H1 (cell line): ENCODE data around the gene ZNRF3. TPM values are rescaled to one million over a fixed set of nuclear protein-coding genes. Genes with fewer than 3 reads are reported as not detected.

Source experiments
- CTCF ChIA-PET: fragments of 300-600 bp; sonication (Branson Sonifier 250); formaldehyde crosslinking; loops from one replicate; lab custom pipeline; 2021; ENCODE audit not compliant: partially characterized antibody; lab: Charles Lee
- POLR2A ChIA-PET: fragments of 300-600 bp; sonication (Branson Sonifier 250); formaldehyde crosslinking; loops from one replicate; lab custom pipeline; 2021; ENCODE audit warnings: inconsistent platforms; ENCODE audit not compliant: partially characterized antibody; lab: Charles Lee
- DNase-seq, 2 experiments: peaks; one replicate each; pipeline versions ENCODE4 v3.0.0 to v3.0.0-alpha.2; 2010 to 2022; ENCODE audit warnings: low spot score in 2 of 2, low read depth in 1 of 2, mixed read lengths in 1 of 2
- FAIRE-seq: peaks from 2 replicates; lab custom pipeline; 2011; peaks lifted over from hg19 to GRCh38; lab: Jason Lieb, UNC
- H2AFZ ChIP-seq: 2 replicates; pipeline ENCODE4 v1.8.1; 2012; ENCODE audit warnings: low read length, inconsistent platforms
- H2AK5ac ChIP-seq: 2 replicates; pipeline ENCODE4 v1.6.1; 2013; ENCODE audit warnings: low read depth, low read length
- H2BK120ac ChIP-seq: replicated peaks from 2 replicates; pipeline ENCODE3; 2013; ENCODE audit warnings: low read depth, low read length, inconsistent platforms
- H2BK12ac ChIP-seq: 2 replicates; pipeline ENCODE4 v1.6.1; 2013; ENCODE audit warnings: low read depth, low read length
- H2BK15ac ChIP-seq: 2 replicates; pipeline ENCODE4 v1.6.1; 2013; ENCODE audit warnings: low read length
- H2BK20ac ChIP-seq: 2 replicates; pipeline ENCODE4 v1.6.1; 2013; ENCODE audit warnings: low read length
- H2BK5ac ChIP-seq: 2 replicates; pipeline ENCODE4 v1.6.1; 2013; ENCODE audit warnings: low read depth, low read length
- H3K14ac ChIP-seq: 2 replicates; pipeline ENCODE4 v1.6.1; 2013; ENCODE audit warnings: inconsistent platforms; ENCODE audit not compliant: insufficient read length
- H3K18ac ChIP-seq: 2 replicates; pipeline ENCODE4 v1.6.1; 2013; ENCODE audit warnings: low read length; ENCODE audit errors: extremely low read depth
- H3K23ac ChIP-seq: 2 replicates; pipeline ENCODE4 v1.6.1; 2013; ENCODE audit warnings: inconsistent platforms; ENCODE audit not compliant: insufficient read length
- H3K23me2 ChIP-seq: 2 replicates; pipeline ENCODE4 v1.6.1; 2013; ENCODE audit warnings: low read depth, low read length
- H3K27ac ChIP-seq: 2 replicates; pipeline ENCODE4 v1.6.1; 2011; ENCODE audit warnings: low read depth, low read length, inconsistent platforms
- H3K27me3 ChIP-seq, 4 experiments: replicated peaks in 1 of 4; 1 replicate in 1 of 4; 2 replicates in 3 of 4; pipeline versions ENCODE4 v1.6.1 to v1.8.1; 2011 to 2013; ENCODE audit warnings: low read length in 3 of 4, mild to moderate bottlenecking in 3 of 4, inconsistent platforms in 2 of 4, mixed read lengths in 2 of 4, moderate library complexity in 1 of 4; ENCODE audit not compliant: control insufficient read depth in 3 of 4, insufficient read depth in 3 of 4; ENCODE audit errors: extremely low read depth in 1 of 4
- H3K36me3 ChIP-seq, 4 experiments: 2 replicates each; pipeline versions ENCODE4 v1.6.1 to v1.8.1; 2011 to 2013; ENCODE audit warnings: mild to moderate bottlenecking in 4 of 4, low read length in 3 of 4, moderate library complexity in 2 of 4, control low read depth in 1 of 4, inconsistent platforms in 1 of 4; ENCODE audit not compliant: insufficient read depth in 4 of 4, control insufficient read depth in 2 of 4
- H3K4ac ChIP-seq: replicated peaks from 2 replicates; pipeline ENCODE3; 2013; ENCODE audit warnings: low read length, low read depth, mixed read lengths, inconsistent platforms; ENCODE audit not compliant: insufficient read length
- H3K4me1 ChIP-seq, 4 experiments: replicated peaks in 1 of 4; 1 replicate in 1 of 4; 2 replicates in 3 of 4; pipeline versions ENCODE4 v1.6.1 to v1.8.1; 2011 to 2013; ENCODE audit warnings: low read length in 3 of 4, inconsistent platforms in 2 of 4, mixed read lengths in 1 of 4; ENCODE audit not compliant: insufficient read depth in 4 of 4, control insufficient read depth in 3 of 4
- H3K4me2 ChIP-seq, 2 experiments: 2 replicates each; pipeline versions ENCODE4 v1.6.1 to v1.8.1; 2011 to 2013; ENCODE audit warnings: low read depth in 2 of 2, low read length in 2 of 2, control low read depth in 1 of 2, inconsistent platforms in 1 of 2, mild to moderate bottlenecking in 1 of 2; ENCODE audit not compliant: insufficient read depth in 1 of 2
- H3K4me3 ChIP-seq, 4 experiments: fragments of 200-600, 300-600 bp in 1 of 4; sonication (generic), shearing (Covaris generic), sonication (Bioruptor Twin) in 1 of 4; 2 replicates each; pipeline versions ENCODE4 v1.5.1 to v1.8.1; 2011 to 2016; ENCODE audit warnings: low read length in 4 of 4, low read depth in 3 of 4, control low read depth in 2 of 4, inconsistent platforms in 2 of 4, mild to moderate bottlenecking in 2 of 4, mixed read lengths in 1 of 4, moderate library complexity in 1 of 4; ENCODE audit not compliant: insufficient read depth in 2 of 4; ENCODE audit errors: extremely low read depth in 1 of 4
- H3K56ac ChIP-seq: replicated peaks from 2 replicates; pipeline ENCODE3; 2013; ENCODE audit warnings: low read depth, mild to moderate bottlenecking, mixed read lengths, low read length, inconsistent platforms; ENCODE audit not compliant: insufficient read length
- H3K79me1 ChIP-seq: 2 replicates; pipeline ENCODE4 v1.6.1; 2013; ENCODE audit warnings: low read depth, low read length, control low read depth
- H3K79me2 ChIP-seq, 2 experiments: 2 replicates each; pipeline versions ENCODE4 v1.6.1 to v1.8.1; 2012 to 2013; ENCODE audit warnings: low read length in 2 of 2, mild to moderate bottlenecking in 2 of 2, inconsistent platforms in 1 of 2; ENCODE audit not compliant: insufficient read depth in 2 of 2, control insufficient read depth in 1 of 2
- H3K9ac ChIP-seq, 4 experiments: replicated peaks in 1 of 4; 1 replicate in 1 of 4; 2 replicates in 3 of 4; pipeline versions ENCODE4 v1.6.1 to v1.8.1; 2011 to 2013; ENCODE audit warnings: low read depth in 3 of 4, low read length in 3 of 4, control low read depth in 2 of 4, mild to moderate bottlenecking in 2 of 4, moderate library complexity in 2 of 4, inconsistent platforms in 1 of 4; ENCODE audit errors: extremely low read depth in 1 of 4
- H3K9me3 ChIP-seq, 2 experiments: 2 replicates each; pipeline versions ENCODE4 v1.6.1 to v1.8.1; 2012 to 2013; ENCODE audit warnings: mild to moderate bottlenecking in 2 of 2, moderate library complexity in 2 of 2, control low read depth in 1 of 2, inconsistent platforms in 1 of 2, low read depth in 1 of 2, low read length in 1 of 2, mixed read lengths in 1 of 2; ENCODE audit not compliant: insufficient read depth in 2 of 2
- H4K20me1 ChIP-seq, 2 experiments: replicated peaks in 1 of 2; 2 replicates each; pipeline versions ENCODE3 to v1.8.1; 2011 to 2013; ENCODE audit warnings: inconsistent platforms in 2 of 2, low read length in 2 of 2, mild to moderate bottlenecking in 1 of 2; ENCODE audit not compliant: insufficient read depth in 2 of 2, control insufficient read depth in 1 of 2
- H4K5ac ChIP-seq: 2 replicates; pipeline ENCODE4 v1.6.1; 2013; ENCODE audit warnings: low read length, low read depth, mixed read lengths, inconsistent platforms; ENCODE audit not compliant: insufficient read length
- H4K8ac ChIP-seq: 2 replicates; pipeline ENCODE4 v1.8.0; 2013; ENCODE audit warnings: mild to moderate bottlenecking, moderate library complexity, low read length, inconsistent platforms; ENCODE audit not compliant: insufficient read depth; ENCODE audit errors: extremely low read depth
- H4K91ac ChIP-seq: replicated peaks from 2 replicates; pipeline ENCODE3; 2013; ENCODE audit warnings: low read length, mixed read lengths, inconsistent platforms; ENCODE audit not compliant: insufficient read length
- BRCA1 ChIP-seq: IDR thresholded peaks from 2 replicates; pipeline ENCODE4 v1.6.1; 2012; ENCODE audit warnings: low read depth, low read length, improper control_type of control experiment
- CBX5 ChIP-seq: fragments of 300-800, 300-1000 bp; sonication (generic); IDR thresholded peaks from 2 replicates; pipeline ENCODE4 v1.7.1; 2016; ENCODE audit warnings: antibody characterized with exemption, low read length, low read depth
- KDM1A ChIP-seq: fragments of 200-600, 300-600 bp; sonication (generic); IDR thresholded peaks from 2 replicates; pipeline ENCODE4 v1.7.1; 2016; ENCODE audit warnings: mild to moderate bottlenecking, low read length, borderline replicate concordance
- RNF2 ChIP-seq: fragments of 200-900, 300-1000 bp; sonication (generic); IDR thresholded peaks from 2 replicates; pipeline ENCODE4 v1.7.1; 2016; ENCODE audit warnings: borderline replicate concordance, low read depth, mild to moderate bottlenecking, antibody characterized with exemption, low read length; ENCODE audit not compliant: poor library complexity, severe bottlenecking; ENCODE audit errors: missing control alignments
- RXRA ChIP-seq: IDR thresholded peaks from 2 replicates; pipeline ENCODE4 v1.6.1; 2011; ENCODE audit warnings: low read depth, mild to moderate bottlenecking, low read length, moderate library complexity; ENCODE audit not compliant: insufficient read depth
- SUZ12 ChIP-seq: fragments of 200-600 bp; sonication (generic); IDR thresholded peaks from 2 replicates; pipeline ENCODE4 v1.6.1; 2012; ENCODE audit warnings: mild to moderate bottlenecking, inconsistent platforms, low read length, moderate library complexity, mixed read lengths
- TAF7 ChIP-seq: optimal IDR thresholded peaks from 2 replicates; pipeline ENCODE3; 2011; ENCODE audit warnings: low read depth, mild to moderate bottlenecking, inconsistent platforms, low read length, moderate library complexity, borderline replicate concordance
- TEAD4 ChIP-seq: IDR thresholded peaks from 2 replicates; pipeline ENCODE4 v1.6.1; 2012; ENCODE audit warnings: low read depth, low read length, inconsistent platforms, mixed read lengths
- WGBS, 2 experiments: shearing (Covaris generic) in 1 of 2; methylation state at CpG; one replicate each; pipeline versions ENCODE4 v1.1.6 to v1.1.7; 2013 to 2015; ENCODE audit warnings: low lambda C conversion rate in 2 of 2, mixed read lengths in 2 of 2, inconsistent platforms in 1 of 2, low coverage in 1 of 2, missing lambda C conversion rate in 1 of 2; ENCODE audit not compliant: insufficient replicate concordance in 2 of 2, insufficient coverage in 1 of 2, insufficient read length in 1 of 2; ENCODE audit errors: extremely low coverage in 1 of 2, missing lambda C conversion rate in 1 of 2; 5-methylcytosine and 5-hydroxymethylcytosine counted together
- polyA plus RNA-seq, 7 experiments: library from polyadenylated mRNA; depleted of rRNA in 3 of 7; stranded (reverse) in 5 of 7; unstranded in 2 of 7; fragments of >200 nt in 5 of 7; fragments of 200-250 nt in 2 of 7; gene quantifications; 1 replicate in 5 of 7; 2 replicates in 1 of 7; 4 replicates in 1 of 7; pipeline versions ENCODE4 v1.2.1 to v1.2.3, GENCODE V29; 2011 to 2013; ENCODE audit warnings: missing spikeins in 2 of 7, mixed read lengths in 2 of 7
- total RNA-seq: library from RNA; stranded (reverse); fragmentation: NEBNext Ultra II Directional; extraction: Animal tissue kit (Norgen Biotek cat#: 25700); gene quantifications from 2 replicates; pipeline ENCODE4 v1.2.1, GENCODE V29; 2021
- TF ChIP-seq, protein P1 (sequence below), 3 experiments: IDR thresholded peaks; 1 replicate in 2 of 3; 2 replicates in 1 of 3; pipeline versions ENCODE4 v1.5.1 to v1.6.1; 2011; ENCODE audit warnings: low read length in 3 of 3, mild to moderate bottlenecking in 3 of 3, inconsistent platforms in 2 of 3, low read depth in 1 of 3, moderate library complexity in 1 of 3; ENCODE audit not compliant: insufficient read depth in 1 of 3; ENCODE audit errors: control extremely low read depth in 1 of 3

The ZNRF3 gene
- total and polyA plus RNA-seq, 2 of the 8 experiments (the other 6 are each of a cell fraction or from before 2014, with no cell fraction given) = 14.1 to 21.7 TPM

DNA sequence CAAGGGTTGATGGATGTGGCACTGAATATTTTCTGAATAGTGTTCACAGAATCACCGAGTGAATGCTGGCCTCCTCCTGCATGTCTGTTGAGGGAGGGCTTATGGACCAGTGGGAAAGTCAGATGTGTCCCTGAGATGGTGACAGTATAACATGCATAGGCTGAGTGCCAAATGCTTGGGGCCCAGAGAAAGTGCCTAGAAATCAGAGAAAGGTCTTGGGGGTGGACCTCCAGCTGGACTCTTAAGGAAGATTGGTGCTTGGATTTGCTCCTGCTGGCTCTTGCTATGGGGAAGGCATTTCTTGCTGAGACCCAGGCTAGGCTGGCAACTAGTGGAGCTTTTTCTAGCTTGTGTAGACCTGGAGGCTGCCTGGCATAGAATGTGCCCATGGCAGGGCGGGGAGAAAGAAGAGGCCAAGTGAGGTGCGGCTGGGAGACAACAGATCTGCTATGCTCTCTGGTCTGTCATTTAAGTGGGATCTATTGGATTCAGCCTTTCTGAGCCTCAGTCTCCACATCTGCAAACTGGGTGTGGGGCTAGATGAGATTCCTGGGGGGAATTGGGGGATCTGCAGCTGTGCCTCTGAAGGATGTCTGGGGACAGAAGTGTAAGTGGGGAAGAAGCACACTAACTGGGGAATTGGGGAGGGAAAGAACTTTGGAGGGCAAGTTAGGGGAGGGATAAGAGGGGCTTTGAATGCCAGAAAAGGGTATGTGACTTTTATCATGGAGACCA, 27.4 kb downstream of the ZNRF3 start:
- WGBS, 2 experiments = 95% methylated on average over 3 of the region's 3 CpGs; no CpG with 5 or more reads in 1 of the 2 experiments
- H3K27me3 ChIP-seq = no peaks in the 10 kb centered on the region
- ChIA-PET CTCF (interaction anchor here (0.7 to 2.6 kb wide), 3 partner anchors 10 to 129 kb away, joined by 3 to 9 read pairs (median 7); no protein-coding TSS in a partner anchor), POLR2A (interaction anchor here (1.9 kb wide), 1 partner anchor 13 kb away, joined by 10 read pairs; no protein-coding TSS in a partner anchor)
- no peak overlapping the region for H2BK5ac ChIP-seq
- no peak overlapping the region for H2AFZ ChIP-seq
- H3K4me1 ChIP-seq = peaks cover 0 to 9% (median 0%) of the 10 kb centered on the region in 4 experiments; a peak in 2 of 7 replicates
- H3K23ac ChIP-seq = no peak overlapping the region
- no peaks in the 10 kb centered on the region for H3K36me3 ChIP-seq
- no peak overlapping the region for H3K4me3 ChIP-seq
- no peak overlapping the region for H2BK15ac ChIP-seq
- no peak overlapping the region for H4K5ac ChIP-seq
- H4K8ac ChIP-seq = no peak overlapping the region; the same call in 1 of the 2 replicates
- peaks cover 14% of the 10 kb centered on the region in 2 experiments for H4K20me1 ChIP-seq
- no peak overlapping the region for H2AK5ac ChIP-seq
- no peak overlapping the region for H2BK120ac ChIP-seq
- H3K79me2 ChIP-seq = peaks cover 19 to 91% of the 10 kb centered on the region in 2 experiments
- H3K9ac ChIP-seq = no peak overlapping the region
- no peak overlapping the region for H2BK20ac ChIP-seq
- H3K56ac ChIP-seq = no peak overlapping the region
- no peaks in the 10 kb centered on the region for H3K9me3 ChIP-seq
- DNase-seq (no peak), FAIRE-seq (no peak)
- H3K27ac ChIP-seq = no peak overlapping the region
- no peak overlapping the region for H3K4ac ChIP-seq
- H3K4me2 ChIP-seq = no peak overlapping the region
- H4K91ac ChIP-seq = no peak overlapping the region
- 0 out of 2 replicates have a peak, but pooled peaks cover 3% of the 10 kb centered on the region for H3K23me2 ChIP-seq
- TF ChIP-seq TEAD4 = no peak
- TF ChIP-seq BRCA1 = no peak
- no peak for TF ChIP-seq SUZ12
- no peak for TF ChIP-seq TAF7
- no peak for TF ChIP-seq RXRA
- no peak for TF ChIP-seq CBX5
- no peak for TF ChIP-seq RNF2
- TF ChIP-seq KDM1A = no peak
- TF ChIP-seq, protein P1, sequence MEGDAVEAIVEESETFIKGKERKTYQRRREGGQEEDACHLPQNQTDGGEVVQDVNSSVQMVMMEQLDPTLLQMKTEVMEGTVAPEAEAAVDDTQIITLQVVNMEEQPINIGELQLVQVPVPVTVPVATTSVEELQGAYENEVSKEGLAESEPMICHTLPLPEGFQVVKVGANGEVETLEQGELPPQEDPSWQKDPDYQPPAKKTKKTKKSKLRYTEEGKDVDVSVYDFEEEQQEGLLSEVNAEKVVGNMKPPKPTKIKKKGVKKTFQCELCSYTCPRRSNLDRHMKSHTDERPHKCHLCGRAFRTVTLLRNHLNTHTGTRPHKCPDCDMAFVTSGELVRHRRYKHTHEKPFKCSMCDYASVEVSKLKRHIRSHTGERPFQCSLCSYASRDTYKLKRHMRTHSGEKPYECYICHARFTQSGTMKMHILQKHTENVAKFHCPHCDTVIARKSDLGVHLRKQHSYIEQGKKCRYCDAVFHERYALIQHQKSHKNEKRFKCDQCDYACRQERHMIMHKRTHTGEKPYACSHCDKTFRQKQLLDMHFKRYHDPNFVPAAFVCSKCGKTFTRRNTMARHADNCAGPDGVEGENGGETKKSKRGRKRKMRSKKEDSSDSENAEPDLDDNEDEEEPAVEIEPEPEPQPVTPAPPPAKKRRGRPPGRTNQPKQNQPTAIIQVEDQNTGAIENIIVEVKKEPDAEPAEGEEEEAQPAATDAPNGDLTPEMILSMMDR (IDR thresholded peaks at IDR 0.05; ENCODE audit: control extremely low read depth in 1 of 3, insufficient read depth in 1 of 3, low read depth in 1 of 3, low read length in 3 of 3) = no peak
- H3K14ac ChIP-seq = no peak overlapping the region
- H3K18ac ChIP-seq = no peak overlapping the region
- no peak overlapping the region for H2BK12ac ChIP-seq
- H3K79me1 ChIP-seq = peaks cover 28% of the 10 kb centered on the region
